AG09319 (cell line): ENCODE results near the gene MCMBP.
"Not testable (repeated sequence)": the region's sequence is repeated elsewhere in the genome, so short reads cannot be mapped to it uniquely, and the experiment has no call there.

ENCODE experiments used
- DNase-seq: peaks from one replicate; pipeline ENCODE4 v3.0.0-alpha.2; 2010; ENCODE audit warnings: low read depth; ENCODE audit errors: extremely low read depth
- CTCF ChIP-seq: IDR thresholded peaks from 2 replicates; pipeline ENCODE4 v1.5.1; 2011; ENCODE audit warnings: low read depth, mild to moderate bottlenecking, inconsistent platforms, low read length, moderate library complexity

The MCMBP gene

DNA sequence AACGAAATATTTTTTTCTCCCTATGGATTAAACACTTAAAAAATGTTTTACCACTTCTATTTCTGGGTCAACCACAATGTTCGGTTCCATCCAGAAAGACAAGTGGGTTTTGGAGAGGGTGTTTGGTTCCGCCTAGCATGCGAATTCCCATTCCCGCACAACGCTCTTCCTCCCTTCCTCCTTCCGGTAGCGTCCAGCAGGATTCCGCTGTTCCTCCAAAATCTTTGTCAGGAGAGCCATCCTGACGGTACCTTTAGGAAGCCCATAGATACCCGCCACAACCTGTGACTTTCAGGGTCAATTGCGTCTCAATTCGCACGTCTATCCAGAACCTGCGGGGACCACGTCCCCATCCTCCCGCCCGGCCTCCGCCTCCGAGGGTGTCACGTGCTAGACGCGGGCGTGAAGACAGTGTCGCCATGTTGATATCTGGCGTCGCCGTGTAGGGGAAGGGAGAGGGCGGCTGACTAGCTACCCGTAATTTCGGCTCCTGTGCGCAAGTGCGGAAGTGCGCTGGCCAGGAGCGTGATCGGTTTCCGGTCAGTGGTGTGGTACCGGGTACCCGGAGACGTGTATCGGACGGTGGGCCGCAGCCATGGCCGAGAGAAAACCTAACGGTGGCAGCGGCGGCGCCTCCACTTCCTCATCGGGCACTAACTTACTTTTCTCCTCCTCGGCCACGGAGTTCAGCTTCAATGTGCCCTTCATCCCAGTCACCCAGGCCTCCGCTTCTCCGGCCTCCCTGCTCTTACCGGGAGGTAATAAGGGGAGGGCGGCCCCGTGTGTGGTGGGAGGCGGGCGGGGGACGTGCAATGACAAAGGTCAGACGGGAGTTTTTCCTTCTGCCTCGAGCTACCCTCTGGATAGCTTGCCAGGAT is 19.8 kb upstream of the MCMBP start, which contains the start of gene SEC23IP:
TSS of gene SEC23IP (plus strand) at position 543 of the 878 bp plus-strand sequence. CDS start at position 596, 53 bp downstream.
- no peak for TF ChIP-seq CTCF
- DNase-seq = peak; percentile 87

- DNase-seq = not testable (repeated sequence)
These were observed 19.2 kb upstream of the MCMBP start for GRCh38 chr10:119891849-119892187.

GRCh38 chr10:119890307-119890706 is 17.7 kb upstream of the MCMBP start:
- DNase-seq = not testable (repeated sequence)

GRCh38 chr10:119889201-119889600 is 16.6 kb upstream of the MCMBP start:
- DNase-seq = not testable (repeated sequence)

DNA sequence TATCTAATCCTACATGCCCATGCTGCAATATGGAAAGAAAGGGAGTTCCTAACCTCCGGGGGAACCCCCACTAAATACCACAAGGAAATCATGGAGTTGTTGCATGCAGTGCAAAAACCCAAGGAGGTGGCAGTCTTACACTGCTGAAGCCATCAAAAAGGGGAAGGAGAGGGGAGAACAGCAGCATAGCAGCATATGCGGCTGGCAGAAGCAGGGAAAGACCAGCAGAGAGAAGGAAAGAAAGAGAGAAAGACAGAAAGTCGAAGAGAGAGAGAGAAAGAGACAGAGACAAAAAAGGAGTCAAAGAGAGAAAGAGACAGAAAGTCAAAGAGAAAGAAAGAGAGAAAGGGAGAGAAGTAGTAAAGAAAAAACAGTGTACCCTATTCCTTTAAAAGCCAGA is 16.1 kb upstream of the MCMBP start:
- not testable (repeated sequence) for DNase-seq

DNA sequence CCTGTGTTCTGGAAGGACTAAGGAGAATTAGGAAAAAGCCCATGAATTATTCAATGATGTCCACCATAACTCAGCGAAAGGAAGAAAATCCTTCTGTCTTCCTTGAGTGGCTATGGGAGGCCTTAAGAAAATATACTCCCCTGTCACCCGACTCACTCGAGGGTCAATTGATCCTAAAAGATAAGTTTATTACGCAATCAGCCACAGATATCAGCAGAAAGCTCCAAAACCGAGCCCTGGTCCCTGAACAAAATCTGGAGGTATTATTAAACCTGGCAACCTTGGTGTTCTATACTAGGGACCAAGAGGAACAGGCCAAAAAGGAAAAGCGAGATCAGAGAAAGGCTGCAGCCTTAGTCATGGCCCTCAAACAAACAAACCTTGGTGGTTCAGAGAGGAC is 13.4 kb upstream of the MCMBP start:
- not testable (repeated sequence) for DNase-seq

DNA sequence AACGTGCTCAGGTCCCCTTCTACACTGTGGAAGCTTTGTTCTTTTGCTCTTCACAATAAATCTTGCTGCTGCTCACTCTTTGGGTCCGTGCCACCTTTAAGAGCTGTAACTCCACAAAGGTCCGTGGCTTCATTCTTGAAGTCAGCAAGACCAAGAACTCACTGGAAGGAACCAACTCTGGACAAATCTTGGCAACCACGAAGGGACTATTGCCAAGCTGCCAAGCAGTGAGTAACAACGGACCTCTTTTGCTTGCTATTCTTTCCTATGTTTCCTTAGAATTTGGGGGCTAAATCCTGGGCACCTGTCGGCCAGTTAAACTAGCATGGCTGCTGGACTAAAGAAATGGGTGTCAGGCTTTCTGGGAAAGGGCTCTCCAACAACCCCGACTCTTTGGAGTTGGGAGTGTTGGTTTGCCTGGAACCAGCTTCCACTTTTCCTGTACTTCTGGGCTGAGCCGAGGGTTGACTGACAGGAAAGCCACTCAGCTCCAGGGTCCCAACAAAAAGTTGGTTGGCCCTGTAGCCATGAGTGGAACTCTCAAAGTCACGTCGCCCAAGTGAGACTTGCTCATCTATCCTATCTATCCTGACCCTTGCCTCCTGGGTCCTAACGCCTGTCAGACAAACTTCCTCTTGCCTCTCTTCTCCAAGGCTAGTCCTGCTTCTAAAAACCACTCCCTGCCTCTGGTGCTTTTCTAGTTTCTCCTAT is 11.4 kb upstream of the MCMBP start:
- DNase-seq = not testable (repeated sequence)

GRCh38 chr10:119878524-119878923 is 5.9 kb upstream of the MCMBP start:
- TF ChIP-seq CTCF = no peak
- DNase-seq = no peak

- no peak for TF ChIP-seq CTCF
These were observed 428 bp upstream of the MCMBP start for GRCh38 chr10:119872860-119873681.

DNA sequence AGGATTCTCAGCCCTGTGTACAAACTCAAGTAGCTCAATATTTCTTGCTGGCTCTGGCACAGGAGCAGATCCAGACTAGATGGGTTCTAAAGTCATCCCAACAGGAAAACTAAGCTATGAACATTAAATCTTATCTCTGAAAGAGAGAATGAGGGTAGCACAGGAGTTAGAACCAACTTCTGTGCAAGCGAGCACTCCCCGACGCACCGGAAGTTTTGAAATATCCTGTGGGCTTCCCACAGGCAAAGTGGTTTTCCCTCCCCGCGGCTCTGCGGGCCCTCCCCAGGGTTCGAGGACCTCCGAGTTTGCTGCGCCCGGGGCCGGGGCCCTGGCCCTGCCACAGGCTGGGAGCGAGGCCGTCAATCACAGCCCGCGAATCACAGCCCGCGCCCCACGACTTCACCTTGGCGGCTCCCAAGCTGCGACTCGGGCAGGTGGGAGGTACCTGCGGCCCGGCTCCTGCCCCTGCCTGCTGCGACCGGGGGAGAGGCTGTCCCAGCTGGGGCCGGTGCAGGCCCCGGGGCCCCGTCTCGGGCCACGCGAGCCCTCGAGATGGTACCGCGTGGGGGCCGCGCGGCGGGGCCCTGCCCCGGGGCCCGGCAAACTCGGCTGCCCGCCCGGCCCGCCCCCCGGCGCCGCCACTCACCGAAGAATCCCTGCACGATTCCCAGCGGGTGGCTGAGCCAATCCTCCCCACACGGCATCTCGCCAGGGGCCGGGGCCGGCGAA is 598 bp downstream of the MCMBP start:
- DNase-seq = no peak
- TF ChIP-seq CTCF = no peak

More at GRCh38 chr10:119872860-119873681, 428 bp upstream of the MCMBP start:
- peak; percentile 55 for DNase-seq

- DNase-seq = not testable (repeated sequence)
These were observed 3.2 kb downstream of the MCMBP start for GRCh38 chr10:119869398-119869797.
